PFSK-1 (cell line): ENCODE measurements around the gene MRPL10. TPM values are rescaled to one million over a fixed set of nuclear protein-coding genes. Genes with fewer than 3 reads are reported as not detected.
A peak's percentile ranks its signal among the peaks of the same experiment; 100 is the strongest.

ENCODE experiments used
- FOXP2 ChIP-seq: optimal IDR thresholded peaks from 2 replicates; pipeline ENCODE3; 2011; ENCODE audit warnings: borderline replicate concordance, control low read depth, inconsistent platforms; ENCODE audit not compliant: insufficient read depth; ENCODE audit errors: extremely low read length, extremely low read depth
- POLR2AphosphoS5 ChIP-seq: IDR thresholded peaks from 2 replicates; pipeline ENCODE4 v1.6.1; 2012; ENCODE audit warnings: low read depth, mild to moderate bottlenecking, control low read depth, low read length, moderate library complexity
- SIN3A ChIP-seq: IDR thresholded peaks from 2 replicates; pipeline ENCODE4 v1.6.1; 2012; ENCODE audit warnings: mild to moderate bottlenecking, low read length, moderate library complexity, borderline replicate concordance; ENCODE audit not compliant: insufficient read depth
- TAF1 ChIP-seq: IDR thresholded peaks from 2 replicates; pipeline ENCODE4 v1.6.1; 2012; ENCODE audit warnings: low read length, control low read depth, borderline replicate concordance; ENCODE audit not compliant: insufficient read depth
- polyA plus RNA-seq: library from polyadenylated mRNA; unstranded; fragments of >200 nt; gene quantifications from one replicate; pipeline ENCODE4 v1.2.1, GENCODE V29; 2012; ENCODE audit warnings: low read depth, missing spikeins; ENCODE audit not compliant: insufficient read length
- TF ChIP-seq, protein P1 (sequence below), 2 experiments: IDR thresholded peaks; 2 replicates each; pipeline versions ENCODE4 v1.6.1 to v1.8.0; 2011 to 2012; ENCODE audit warnings: low read depth in 2 of 2, low read length in 2 of 2, control low read depth in 1 of 2, inconsistent platforms in 1 of 2, mild to moderate bottlenecking in 1 of 2, moderate library complexity in 1 of 2; ENCODE audit not compliant: insufficient read depth in 1 of 2

MRPL10 gene
- 83.2 TPM for polyA plus RNA-seq

DNA sequence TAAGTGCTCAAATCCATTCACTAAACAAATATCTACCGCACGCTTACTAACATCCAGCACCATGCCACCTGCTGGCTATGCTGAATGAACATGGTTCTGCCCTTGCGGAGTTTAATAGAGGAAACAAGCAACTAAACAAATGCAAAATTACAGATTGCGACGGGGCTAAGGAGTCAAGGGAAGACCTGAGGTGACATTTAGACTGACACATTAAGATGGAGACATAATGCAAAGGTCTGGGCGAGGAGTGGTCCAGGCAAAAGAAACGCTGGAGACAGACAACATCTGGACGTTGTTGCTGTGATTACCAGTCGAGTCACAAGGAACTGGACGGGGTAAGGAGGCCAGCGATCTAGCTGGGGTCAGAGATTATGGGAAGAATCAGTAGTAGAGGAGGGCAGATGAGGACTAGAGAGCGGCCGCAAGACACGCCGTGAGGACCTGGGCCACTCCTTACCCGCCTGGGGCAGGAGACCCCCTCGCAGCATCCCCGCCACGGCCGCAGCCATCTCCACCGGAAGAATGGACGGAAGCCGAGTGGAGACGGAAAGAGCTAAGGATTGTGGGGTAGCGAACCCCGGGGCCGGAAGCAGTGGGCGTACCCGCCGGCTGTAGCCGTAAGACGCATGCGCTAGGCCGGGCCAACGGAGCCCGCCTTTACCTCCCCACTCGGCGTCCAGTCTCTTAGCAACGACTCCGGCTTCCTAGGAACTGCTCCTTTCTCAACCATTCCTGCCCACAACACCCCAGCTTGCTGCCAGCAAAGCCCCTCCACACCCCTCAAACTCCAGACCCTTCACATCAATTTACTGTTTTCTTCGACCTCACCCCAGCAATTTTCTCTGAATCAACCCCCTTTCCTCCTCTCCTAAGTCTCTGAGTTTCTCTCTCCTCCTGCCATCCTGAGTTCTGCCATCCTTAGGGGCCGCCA, at the start of gene MRPL10, which contains the start of gene LRRC46:
Gene MRPL10 (minus strand): TSS at position 539 of the 931 bp plus-strand sequence. CDS start 30 bp downstream, at position 509.
Gene LRRC46 (plus strand): TSS at position 668 of the 931 bp plus-strand sequence. CDS start 320 bp downstream, outside the sequence.
- TF ChIP-seq SIN3A (peak; percentile 38; the same call in 1 of the 2 replicates), FOXP2 (peak; percentile 77), POLR2AphosphoS5 (peak; percentile 99), TAF1 (peak; percentile 96)
- TF ChIP-seq, protein P1, sequence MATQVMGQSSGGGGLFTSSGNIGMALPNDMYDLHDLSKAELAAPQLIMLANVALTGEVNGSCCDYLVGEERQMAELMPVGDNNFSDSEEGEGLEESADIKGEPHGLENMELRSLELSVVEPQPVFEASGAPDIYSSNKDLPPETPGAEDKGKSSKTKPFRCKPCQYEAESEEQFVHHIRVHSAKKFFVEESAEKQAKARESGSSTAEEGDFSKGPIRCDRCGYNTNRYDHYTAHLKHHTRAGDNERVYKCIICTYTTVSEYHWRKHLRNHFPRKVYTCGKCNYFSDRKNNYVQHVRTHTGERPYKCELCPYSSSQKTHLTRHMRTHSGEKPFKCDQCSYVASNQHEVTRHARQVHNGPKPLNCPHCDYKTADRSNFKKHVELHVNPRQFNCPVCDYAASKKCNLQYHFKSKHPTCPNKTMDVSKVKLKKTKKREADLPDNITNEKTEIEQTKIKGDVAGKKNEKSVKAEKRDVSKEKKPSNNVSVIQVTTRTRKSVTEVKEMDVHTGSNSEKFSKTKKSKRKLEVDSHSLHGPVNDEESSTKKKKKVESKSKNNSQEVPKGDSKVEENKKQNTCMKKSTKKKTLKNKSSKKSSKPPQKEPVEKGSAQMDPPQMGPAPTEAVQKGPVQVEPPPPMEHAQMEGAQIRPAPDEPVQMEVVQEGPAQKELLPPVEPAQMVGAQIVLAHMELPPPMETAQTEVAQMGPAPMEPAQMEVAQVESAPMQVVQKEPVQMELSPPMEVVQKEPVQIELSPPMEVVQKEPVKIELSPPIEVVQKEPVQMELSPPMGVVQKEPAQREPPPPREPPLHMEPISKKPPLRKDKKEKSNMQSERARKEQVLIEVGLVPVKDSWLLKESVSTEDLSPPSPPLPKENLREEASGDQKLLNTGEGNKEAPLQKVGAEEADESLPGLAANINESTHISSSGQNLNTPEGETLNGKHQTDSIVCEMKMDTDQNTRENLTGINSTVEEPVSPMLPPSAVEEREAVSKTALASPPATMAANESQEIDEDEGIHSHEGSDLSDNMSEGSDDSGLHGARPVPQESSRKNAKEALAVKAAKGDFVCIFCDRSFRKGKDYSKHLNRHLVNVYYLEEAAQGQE (IDR thresholded peaks at IDR 0.05; ENCODE audit: insufficient read depth in 1 of 2, low read depth in 2 of 2, low read length in 2 of 2), result peak; percentile 54 to 63

DNA sequence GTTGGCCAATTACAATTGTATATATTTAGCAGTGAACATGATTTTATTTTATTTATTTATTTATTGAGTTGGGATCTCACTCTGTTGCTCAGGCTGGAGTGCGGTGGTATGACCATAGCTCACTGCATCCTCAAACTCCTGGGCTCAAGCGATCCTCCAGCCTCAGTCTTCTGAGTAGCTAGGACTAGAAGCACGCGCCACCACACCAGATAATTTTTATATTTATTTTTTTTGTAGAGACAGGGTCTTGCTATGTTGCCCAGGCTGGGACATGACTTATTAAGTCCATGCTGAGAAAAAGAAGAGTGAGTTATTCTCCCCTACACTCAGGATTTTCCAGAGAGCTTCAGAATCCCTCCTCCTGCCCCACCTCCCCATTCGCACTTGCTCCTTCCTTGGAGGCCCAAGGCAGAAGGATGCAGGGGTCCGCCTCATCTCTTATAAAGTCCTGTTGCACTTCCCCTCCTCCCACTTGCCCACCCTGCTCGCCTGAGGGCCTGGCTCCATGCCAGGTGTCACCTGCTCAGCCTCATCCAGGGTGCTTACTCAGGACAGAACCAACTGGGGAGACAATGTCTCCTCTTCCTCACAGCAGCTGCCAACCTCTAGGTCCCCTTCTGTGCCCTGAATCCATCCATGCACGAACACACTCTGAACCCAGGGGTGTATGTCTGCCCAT, 48.6 kb upstream of the MRPL10 start:
- TF ChIP-seq FOXP2, result no peak
- TF ChIP-seq, protein P1 (IDR thresholded peaks at IDR 0.05; ENCODE audit: insufficient read depth in 1 of 2, low read depth in 2 of 2, low read length in 2 of 2), result no peak
- TF ChIP-seq TAF1, result no peak
- no peak for TF ChIP-seq POLR2AphosphoS5
- no peak for TF ChIP-seq SIN3A

DNA sequence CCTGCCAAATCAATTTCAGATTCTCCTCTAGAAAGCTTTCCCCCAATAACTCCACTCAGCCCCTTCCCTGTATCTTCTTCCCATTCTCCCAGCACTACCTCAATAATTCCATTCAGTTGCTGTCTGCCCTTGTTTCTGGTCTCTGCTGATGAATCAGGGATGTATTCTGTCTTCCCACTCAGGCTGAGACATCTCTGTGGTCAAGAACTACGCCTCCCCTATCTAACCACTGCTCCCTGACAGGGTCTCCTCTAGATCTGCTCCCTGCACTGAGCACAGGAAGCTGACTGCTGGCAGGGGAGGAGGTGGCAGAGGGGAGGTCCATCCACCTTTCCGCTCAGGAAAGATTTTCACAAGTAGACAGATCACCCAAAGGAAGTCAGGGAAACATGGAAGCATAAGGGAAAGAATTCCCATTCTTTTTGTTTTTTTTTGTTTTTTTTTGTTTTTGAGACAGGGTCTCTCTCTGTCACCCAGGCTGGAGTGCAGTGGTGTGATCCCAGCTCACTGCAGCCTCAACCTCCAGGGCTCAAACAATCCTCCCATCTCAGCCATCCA, 47.8 kb upstream of the MRPL10 start:
- TF ChIP-seq, protein P1 (IDR thresholded peaks at IDR 0.05; ENCODE audit: insufficient read depth in 1 of 2, low read depth in 2 of 2, low read length in 2 of 2), result no peak

DNA sequence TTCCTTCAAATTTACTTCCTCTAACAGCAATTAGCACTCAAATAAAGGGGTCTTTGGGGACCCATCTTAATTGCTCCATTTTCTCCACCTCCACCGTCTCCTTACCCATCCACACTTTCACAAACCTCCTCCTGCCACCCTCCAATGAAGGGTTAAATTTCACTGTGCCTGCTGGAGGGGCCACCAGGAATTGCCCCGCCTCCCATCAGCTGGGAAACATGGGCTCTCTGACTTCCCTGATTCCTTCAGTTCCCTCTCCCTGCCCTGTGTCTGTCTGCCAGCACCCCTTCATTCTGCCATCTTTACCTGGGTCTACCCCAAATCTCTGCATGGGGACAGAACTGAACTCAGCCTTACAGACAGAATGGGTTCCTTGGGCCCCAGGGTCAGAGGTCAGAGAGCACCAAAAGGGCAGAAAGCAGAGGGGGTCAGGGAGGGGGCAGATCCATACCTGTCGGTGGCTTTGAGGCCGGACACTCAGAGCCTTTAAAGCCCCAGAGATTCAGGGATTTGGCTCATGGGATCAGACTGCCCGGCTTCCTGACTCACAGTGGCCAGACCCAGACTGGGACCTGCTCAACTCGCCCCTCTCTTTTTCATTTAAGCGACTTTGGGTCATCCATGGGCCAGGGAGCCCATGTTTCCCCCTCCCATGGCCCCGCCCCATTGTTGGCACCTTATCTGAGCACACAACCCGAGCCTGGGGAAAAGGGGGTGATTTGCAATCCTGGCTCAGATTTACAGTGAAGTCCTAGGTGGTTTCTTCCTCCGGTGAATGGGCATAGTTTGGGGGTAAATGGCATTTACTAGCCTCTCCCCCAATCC, 47.1 kb upstream of the MRPL10 start:
- TF ChIP-seq TAF1 (no peak), FOXP2 (no peak), POLR2AphosphoS5 (no peak), SIN3A (no peak)
- TF ChIP-seq, protein P1 (IDR thresholded peaks at IDR 0.05; ENCODE audit: insufficient read depth in 1 of 2, low read depth in 2 of 2, low read length in 2 of 2), result no peak
